Measurements from ENCODE around the gene NUDT7. TPM values are rescaled to one million over a fixed set of nuclear protein-coding genes. Genes with fewer than 3 reads are reported as not detected.

Gene NUDT7
- total RNA-seq, 1 donor from 2014 or later = 7.9 TPM

GRCh38 chr16:77715145-77715544, 7.2 kb upstream of the NUDT7 start:
- Mint-ChIP-seq H3K27me3 (ENCODE audit: unreplicated experiment) (no peaks in the 10 kb centered on the region), H3K4me3 (ENCODE audit: unreplicated experiment) (no peak overlapping the region), H3K36me3 (ENCODE audit: low read depth, unreplicated experiment) (no peaks in the 10 kb centered on the region), H3K4me1 (ENCODE audit: unreplicated experiment) (no peaks in the 10 kb centered on the region), H3K9me3 (ENCODE audit: unreplicated experiment) (no peaks in the 10 kb centered on the region), H3K27ac (ENCODE audit: unreplicated experiment) (no peak overlapping the region)
- DNase-seq (ENCODE audit: low spot score) = no peak
- no peak for TF ChIP-seq CTCF (IDR thresholded peaks at IDR 0.05; ENCODE audit: unreplicated experiment)

DNA sequence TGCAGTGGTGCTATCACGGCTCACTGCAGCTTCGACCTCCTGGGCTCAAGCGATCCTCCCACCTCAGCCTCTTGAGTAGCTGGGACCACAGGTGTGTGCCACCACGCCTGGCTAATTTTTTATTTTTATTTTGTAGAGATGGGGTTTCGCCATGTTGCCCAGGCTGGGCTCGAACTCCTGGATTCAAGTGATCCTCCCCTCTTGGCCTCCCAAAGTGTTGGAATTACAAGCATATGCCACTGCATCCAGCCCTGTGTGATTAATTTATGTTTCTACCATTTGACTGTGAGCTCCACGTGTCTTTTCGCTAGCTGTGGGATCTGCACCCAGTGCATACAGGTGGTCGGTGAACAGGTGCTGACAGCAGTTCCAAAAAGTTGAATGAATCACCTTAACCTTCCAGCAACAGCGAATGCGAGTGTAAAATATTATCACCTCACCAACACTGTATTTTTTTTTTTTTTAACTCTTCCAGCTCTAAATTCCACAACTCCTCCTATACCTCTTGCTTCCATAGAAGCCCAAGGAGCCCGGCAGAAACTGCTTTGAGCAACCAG, 484 bp upstream of the NUDT7 start:
- peak overlapping the region; percentile 88 for H3K4me3 Mint-ChIP-seq (ENCODE audit: unreplicated experiment)
- no peak for DNase-seq (ENCODE audit: low spot score)
- no peak for TF ChIP-seq CTCF (IDR thresholded peaks at IDR 0.05; ENCODE audit: unreplicated experiment)
- no peaks in the 10 kb centered on the region for H3K36me3 Mint-ChIP-seq (ENCODE audit: low read depth, unreplicated experiment)
- H3K27me3 Mint-ChIP-seq (ENCODE audit: unreplicated experiment) = peaks cover 3% of the 10 kb centered on the region
- no peak overlapping the region for H3K27ac Mint-ChIP-seq (ENCODE audit: unreplicated experiment)
- H3K9me3 Mint-ChIP-seq (ENCODE audit: unreplicated experiment) = no peaks in the 10 kb centered on the region
- no peaks in the 10 kb centered on the region for H3K4me1 Mint-ChIP-seq (ENCODE audit: unreplicated experiment)

DNA sequence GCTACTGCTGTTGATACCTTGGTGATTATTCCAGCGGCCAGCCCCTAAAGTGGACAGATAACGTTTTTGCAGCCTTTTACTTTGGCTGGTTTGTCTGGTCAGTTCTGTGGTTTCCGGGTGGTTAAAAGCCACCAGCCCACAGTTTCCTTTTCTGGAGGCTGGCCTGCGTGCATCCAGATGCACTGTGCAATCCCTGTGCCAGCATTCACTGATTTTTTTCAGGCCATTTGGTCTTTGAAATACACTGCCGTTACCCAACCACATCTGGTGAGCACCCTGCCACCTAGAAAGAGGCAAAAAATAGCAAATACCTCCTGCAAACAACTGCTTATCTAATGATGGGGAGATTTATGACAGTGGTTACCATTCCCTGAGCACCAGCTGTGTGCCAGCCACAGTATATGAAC, 797 bp downstream of the NUDT7 start:
- H3K4me1 Mint-ChIP-seq (ENCODE audit: unreplicated experiment) = no peaks in the 10 kb centered on the region
- H3K9me3 Mint-ChIP-seq (ENCODE audit: unreplicated experiment) = no peaks in the 10 kb centered on the region
- peak overlapping the region; percentile 75 for H3K27ac Mint-ChIP-seq (ENCODE audit: unreplicated experiment)
- peaks cover 3% of the 10 kb centered on the region for H3K27me3 Mint-ChIP-seq (ENCODE audit: unreplicated experiment)
- H3K36me3 Mint-ChIP-seq (ENCODE audit: low read depth, unreplicated experiment) = no peaks in the 10 kb centered on the region
- peak overlapping the region; percentile 88 for H3K4me3 Mint-ChIP-seq (ENCODE audit: unreplicated experiment)
- peak; percentile 8 for DNase-seq (ENCODE audit: low spot score)
- no peak for TF ChIP-seq CTCF (IDR thresholded peaks at IDR 0.05; ENCODE audit: unreplicated experiment)

GRCh38 chr16:77724174-77724573, 1.9 kb downstream of the NUDT7 start:
- no peak overlapping the region for H3K4me3 Mint-ChIP-seq (ENCODE audit: unreplicated experiment)

More at GRCh38 chr16:77724174-77724573, 1.9 kb downstream of the NUDT7 start:
- Mint-ChIP-seq H3K36me3 (ENCODE audit: low read depth, unreplicated experiment) (no peaks in the 10 kb centered on the region), H3K27ac (ENCODE audit: unreplicated experiment) (no peak overlapping the region), H3K27me3 (ENCODE audit: unreplicated experiment) (peaks cover 6% of the 10 kb centered on the region), H3K4me1 (ENCODE audit: unreplicated experiment) (no peaks in the 10 kb centered on the region), H3K9me3 (ENCODE audit: unreplicated experiment) (no peaks in the 10 kb centered on the region)
- no peak for DNase-seq (ENCODE audit: low spot score)
- no peak for TF ChIP-seq CTCF (IDR thresholded peaks at IDR 0.05; ENCODE audit: unreplicated experiment)

Measured in endothelial cell (in vitro differentiated cells).